NK-92 (cell line): ENCODE data around the gene GGT1.
A peak's percentile ranks its signal among the peaks of the same experiment; 100 is the strongest.
"Not testable (repeated sequence)": the region's sequence is repeated elsewhere in the genome, so short reads cannot be mapped to it uniquely, and the experiment has no call there.

Experiments
- DNase-seq: peaks from one replicate; lab custom pipeline; 2025; ENCODE audit not compliant: unreplicated experiment; lab: John Stamatoyannopoulos, UW

GGT1 gene

GRCh38 chr22:24602847-24603769 lies at the start of gene GGT1:
Gene GGT1, plus strand, starts transcription at chr22:24603193. Its CDS starts 7,889 bp downstream, at chr22:24611082.
- DNase-seq = not testable (repeated sequence)

GRCh38 chr22:24553597-24554312 lies 49.2 kb upstream of the GGT1 start:
- no peak for DNase-seq

GRCh38 chr22:24554313-24555164 lies 48.5 kb upstream of the GGT1 start, which contains the start of gene GUCD1:
Gene GUCD1, minus strand, starts transcription at chr22:24555138. Its CDS starts 147 bp downstream, at chr22:24554991.
- DNase-seq = no peak

GRCh38 chr22:24555165-24556039 lies 47.6 kb upstream of the GGT1 start, which contains the start of gene SNRPD3:
Gene SNRPD3, plus strand, starts transcription at chr22:24555999. Its CDS starts 1,676 bp downstream, at chr22:24557675.
- peak; percentile 97 for DNase-seq

- DNase-seq = no peak
These were observed 43.5 kb upstream of the GGT1 start for GRCh38 chr22:24559471-24559870.

GRCh38 chr22:24563246-24563645 lies 39.7 kb upstream of the GGT1 start:
- no peak for DNase-seq

- no peak for DNase-seq
These were observed 38.5 kb upstream of the GGT1 start for GRCh38 chr22:24564376-24565058.

- no peak for DNase-seq
These were observed 37.9 kb upstream of the GGT1 start for GRCh38 chr22:24565077-24565476.

GRCh38 chr22:24566899-24567511 lies 36.0 kb upstream of the GGT1 start:
- no peak for DNase-seq

- no peak for DNase-seq
These were observed 35.3 kb upstream of the GGT1 start for GRCh38 chr22:24567668-24568067.

GRCh38 chr22:24571266-24571665 lies 31.7 kb upstream of the GGT1 start:
- no peak for DNase-seq

GRCh38 chr22:24576778-24577177 lies 26.2 kb upstream of the GGT1 start:
- DNase-seq = no peak

- DNase-seq = no peak
These were observed 24.4 kb upstream of the GGT1 start for GRCh38 chr22:24578355-24579257.

- DNase-seq = no peak
These were observed 23.8 kb upstream of the GGT1 start for GRCh38 chr22:24579258-24579601.

- no peak for DNase-seq
These were observed 22.7 kb upstream of the GGT1 start for GRCh38 chr22:24580276-24580675.

- no peak for DNase-seq
These were observed 20.8 kb upstream of the GGT1 start for GRCh38 chr22:24582056-24582814.
